ENCODE results near the gene PTPN1. TPM values are rescaled to one million over a fixed set of nuclear protein-coding genes. Genes with fewer than 3 reads are reported as not detected.

Gene PTPN1
- total and polyA plus RNA-seq, 2 of the 13 experiments (the other 11 are each of a cell fraction or from before 2014, with no cell fraction given): 17.7 to 37.2 TPM

DNA sequence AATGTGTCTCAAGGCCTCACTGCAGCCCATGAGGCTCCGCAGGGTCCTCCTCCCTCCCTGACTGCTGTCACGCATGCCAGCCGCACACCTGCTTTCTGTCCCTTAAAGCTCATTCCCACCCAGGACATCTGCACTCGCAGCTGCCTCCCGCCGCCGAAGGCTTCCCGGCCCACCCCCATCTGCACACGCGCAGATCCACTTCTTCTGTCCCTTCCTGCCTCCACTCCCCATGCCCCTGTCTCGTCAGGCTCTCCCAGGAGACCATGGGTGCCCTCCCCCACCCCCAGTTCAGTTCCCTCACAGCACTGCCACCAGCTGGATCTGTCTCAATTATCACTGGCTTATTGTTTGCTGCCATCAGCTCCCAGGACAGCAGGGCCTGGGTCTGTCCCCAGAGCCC is 118.1 kb downstream of the PTPN1 start (continued):
- TF ChIP-seq, protein P1, sequence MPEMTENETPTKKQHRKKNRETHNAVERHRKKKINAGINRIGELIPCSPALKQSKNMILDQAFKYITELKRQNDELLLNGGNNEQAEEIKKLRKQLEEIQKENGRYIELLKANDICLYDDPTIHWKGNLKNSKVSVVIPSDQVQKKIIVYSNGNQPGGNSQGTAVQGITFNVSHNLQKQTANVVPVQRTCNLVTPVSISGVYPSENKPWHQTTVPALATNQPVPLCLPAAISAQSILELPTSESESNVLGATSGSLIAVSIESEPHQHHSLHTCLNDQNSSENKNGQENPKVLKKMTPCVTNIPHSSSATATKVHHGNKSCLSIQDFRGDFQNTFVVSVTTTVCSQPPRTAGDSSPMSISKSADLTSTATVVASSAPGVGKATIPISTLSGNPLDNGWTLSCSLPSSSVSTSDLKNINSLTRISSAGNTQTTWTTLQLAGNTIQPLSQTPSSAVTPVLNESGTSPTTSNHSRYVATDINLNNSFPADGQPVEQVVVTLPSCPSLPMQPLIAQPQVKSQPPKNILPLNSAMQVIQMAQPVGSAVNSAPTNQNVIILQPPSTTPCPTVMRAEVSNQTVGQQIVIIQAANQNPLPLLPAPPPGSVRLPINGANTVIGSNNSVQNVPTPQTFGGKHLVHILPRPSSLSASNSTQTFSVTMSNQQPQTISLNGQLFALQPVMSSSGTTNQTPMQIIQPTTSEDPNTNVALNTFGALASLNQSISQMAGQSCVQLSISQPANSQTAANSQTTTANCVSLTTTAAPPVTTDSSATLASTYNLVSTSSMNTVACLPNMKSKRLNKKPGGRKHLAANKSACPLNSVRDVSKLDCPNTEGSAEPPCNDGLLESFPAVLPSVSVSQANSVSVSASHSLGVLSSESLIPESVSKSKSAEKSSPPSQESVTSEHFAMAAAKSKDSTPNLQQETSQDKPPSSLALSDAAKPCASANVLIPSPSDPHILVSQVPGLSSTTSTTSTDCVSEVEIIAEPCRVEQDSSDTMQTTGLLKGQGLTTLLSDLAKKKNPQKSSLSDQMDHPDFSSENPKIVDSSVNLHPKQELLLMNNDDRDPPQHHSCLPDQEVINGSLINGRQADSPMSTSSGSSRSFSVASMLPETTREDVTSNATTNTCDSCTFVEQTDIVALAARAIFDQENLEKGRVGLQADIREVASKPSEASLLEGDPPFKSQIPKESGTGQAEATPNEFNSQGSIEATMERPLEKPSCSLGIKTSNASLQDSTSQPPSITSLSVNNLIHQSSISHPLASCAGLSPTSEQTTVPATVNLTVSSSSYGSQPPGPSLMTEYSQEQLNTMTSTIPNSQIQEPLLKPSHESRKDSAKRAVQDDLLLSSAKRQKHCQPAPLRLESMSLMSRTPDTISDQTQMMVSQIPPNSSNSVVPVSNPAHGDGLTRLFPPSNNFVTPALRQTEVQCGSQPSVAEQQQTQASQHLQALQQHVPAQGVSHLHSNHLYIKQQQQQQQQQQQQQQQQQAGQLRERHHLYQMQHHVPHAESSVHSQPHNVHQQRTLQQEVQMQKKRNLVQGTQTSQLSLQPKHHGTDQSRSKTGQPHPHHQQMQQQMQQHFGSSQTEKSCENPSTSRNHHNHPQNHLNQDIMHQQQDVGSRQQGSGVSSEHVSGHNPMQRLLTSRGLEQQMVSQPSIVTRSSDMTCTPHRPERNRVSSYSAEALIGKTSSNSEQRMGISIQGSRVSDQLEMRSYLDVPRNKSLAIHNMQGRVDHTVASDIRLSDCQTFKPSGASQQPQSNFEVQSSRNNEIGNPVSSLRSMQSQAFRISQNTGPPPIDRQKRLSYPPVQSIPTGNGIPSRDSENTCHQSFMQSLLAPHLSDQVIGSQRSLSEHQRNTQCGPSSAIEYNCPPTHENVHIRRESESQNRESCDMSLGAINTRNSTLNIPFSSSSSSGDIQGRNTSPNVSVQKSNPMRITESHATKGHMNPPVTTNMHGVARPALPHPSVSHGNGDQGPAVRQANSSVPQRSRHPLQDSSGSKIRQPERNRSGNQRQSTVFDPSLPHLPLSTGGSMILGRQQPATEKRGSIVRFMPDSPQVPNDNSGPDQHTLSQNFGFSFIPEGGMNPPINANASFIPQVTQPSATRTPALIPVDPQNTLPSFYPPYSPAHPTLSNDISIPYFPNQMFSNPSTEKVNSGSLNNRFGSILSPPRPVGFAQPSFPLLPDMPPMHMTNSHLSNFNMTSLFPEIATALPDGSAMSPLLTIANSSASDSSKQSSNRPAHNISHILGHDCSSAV (CRISPR knock-in tag; IDR thresholded peaks at IDR 0.05; ENCODE audit: borderline replicate concordance): no peak
- TF ChIP-seq MAFF (IDR thresholded peaks at IDR 0.05; ENCODE audit: low read depth, low read length): no peak
- 0 out of 2 replicates have a peak, but pooled peaks have one; percentile 45 for TF ChIP-seq MEF2D (CRISPR knock-in tag; IDR thresholded peaks at IDR 0.05)
- TF ChIP-seq ZNF615 (CRISPR knock-in tag; IDR thresholded peaks at IDR 0.05; ENCODE audit: borderline replicate concordance): no peak
- no peak for TF ChIP-seq ELF3 (CRISPR knock-in tag; IDR thresholded peaks at IDR 0.05)
- TF ChIP-seq MEIS1 (CRISPR knock-in tag; IDR thresholded peaks at IDR 0.05; ENCODE audit: borderline replicate concordance): no peak
- 0 out of 2 replicates have a peak, but pooled peaks have one; percentile 14 for TF ChIP-seq KDM5B (CRISPR knock-in tag; IDR thresholded peaks at IDR 0.05; ENCODE audit: borderline replicate concordance)
- TF ChIP-seq, protein P2, sequence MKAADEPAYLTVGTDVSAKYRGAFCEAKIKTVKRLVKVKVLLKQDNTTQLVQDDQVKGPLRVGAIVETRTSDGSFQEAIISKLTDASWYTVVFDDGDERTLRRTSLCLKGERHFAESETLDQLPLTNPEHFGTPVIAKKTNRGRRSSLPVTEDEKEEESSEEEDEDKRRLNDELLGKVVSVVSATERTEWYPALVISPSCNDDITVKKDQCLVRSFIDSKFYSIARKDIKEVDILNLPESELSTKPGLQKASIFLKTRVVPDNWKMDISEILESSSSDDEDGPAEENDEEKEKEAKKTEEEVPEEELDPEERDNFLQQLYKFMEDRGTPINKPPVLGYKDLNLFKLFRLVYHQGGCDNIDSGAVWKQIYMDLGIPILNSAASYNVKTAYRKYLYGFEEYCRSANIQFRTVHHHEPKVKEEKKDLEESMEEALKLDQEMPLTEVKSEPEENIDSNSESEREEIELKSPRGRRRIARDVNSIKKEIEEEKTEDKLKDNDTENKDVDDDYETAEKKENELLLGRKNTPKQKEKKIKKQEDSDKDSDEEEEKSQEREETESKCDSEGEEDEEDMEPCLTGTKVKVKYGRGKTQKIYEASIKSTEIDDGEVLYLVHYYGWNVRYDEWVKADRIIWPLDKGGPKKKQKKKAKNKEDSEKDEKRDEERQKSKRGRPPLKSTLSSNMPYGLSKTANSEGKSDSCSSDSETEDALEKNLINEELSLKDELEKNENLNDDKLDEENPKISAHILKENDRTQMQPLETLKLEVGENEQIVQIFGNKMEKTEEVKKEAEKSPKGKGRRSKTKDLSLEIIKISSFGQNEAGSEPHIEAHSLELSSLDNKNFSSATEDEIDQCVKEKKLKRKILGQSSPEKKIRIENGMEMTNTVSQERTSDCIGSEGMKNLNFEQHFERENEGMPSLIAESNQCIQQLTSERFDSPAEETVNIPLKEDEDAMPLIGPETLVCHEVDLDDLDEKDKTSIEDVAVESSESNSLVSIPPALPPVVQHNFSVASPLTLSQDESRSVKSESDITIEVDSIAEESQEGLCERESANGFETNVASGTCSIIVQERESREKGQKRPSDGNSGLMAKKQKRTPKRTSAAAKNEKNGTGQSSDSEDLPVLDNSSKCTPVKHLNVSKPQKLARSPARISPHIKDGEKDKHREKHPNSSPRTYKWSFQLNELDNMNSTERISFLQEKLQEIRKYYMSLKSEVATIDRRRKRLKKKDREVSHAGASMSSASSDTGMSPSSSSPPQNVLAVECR (CRISPR knock-in tag; IDR thresholded peaks at IDR 0.05; ENCODE audit: borderline replicate concordance): 0 out of 2 replicates have a peak, but pooled peaks have one; percentile 26
- TF ChIP-seq, protein P3, sequence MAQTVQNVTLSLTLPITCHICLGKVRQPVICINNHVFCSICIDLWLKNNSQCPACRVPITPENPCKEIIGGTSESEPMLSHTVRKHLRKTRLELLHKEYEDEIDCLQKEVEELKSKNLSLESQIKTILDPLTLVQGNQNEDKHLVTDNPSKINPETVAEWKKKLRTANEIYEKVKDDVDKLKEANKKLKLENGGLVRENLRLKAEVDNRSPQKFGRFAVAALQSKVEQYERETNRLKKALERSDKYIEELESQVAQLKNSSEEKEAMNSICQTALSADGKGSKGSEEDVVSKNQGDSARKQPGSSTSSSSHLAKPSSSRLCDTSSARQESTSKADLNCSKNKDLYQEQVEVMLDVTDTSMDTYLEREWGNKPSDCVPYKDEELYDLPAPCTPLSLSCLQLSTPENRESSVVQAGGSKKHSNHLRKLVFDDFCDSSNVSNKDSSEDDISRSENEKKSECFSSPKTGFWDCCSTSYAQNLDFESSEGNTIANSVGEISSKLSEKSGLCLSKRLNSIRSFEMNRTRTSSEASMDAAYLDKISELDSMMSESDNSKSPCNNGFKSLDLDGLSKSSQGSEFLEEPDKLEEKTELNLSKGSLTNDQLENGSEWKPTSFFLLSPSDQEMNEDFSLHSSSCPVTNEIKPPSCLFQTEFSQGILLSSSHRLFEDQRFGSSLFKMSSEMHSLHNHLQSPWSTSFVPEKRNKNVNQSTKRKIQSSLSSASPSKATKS (CRISPR knock-in tag; IDR thresholded peaks at IDR 0.05): no peak
- TF ChIP-seq TARDBP (CRISPR knock-in tag; IDR thresholded peaks at IDR 0.05): no peak
- TF ChIP-seq SMAD9 (CRISPR knock-in tag; IDR thresholded peaks at IDR 0.05): no peak
- TF ChIP-seq ZFP90 (CRISPR knock-in tag; IDR thresholded peaks at IDR 0.05; ENCODE audit: borderline replicate concordance): no peak
